ENCODE data around the gene KRTAP10-5.
"Not testable (repeated sequence)": the region's sequence is repeated elsewhere in the genome, so short reads cannot be mapped to it uniquely, and the experiment has no call there.

The KRTAP10-5 gene

GRCh38 chr21:44580231-44580821 lies at the start of gene KRTAP10-5:
Gene KRTAP10-5 (minus strand): TSS chr21:44580604. CDS start chr21:44580578, 26 bp downstream.
- not testable (repeated sequence) for DNase-seq (ENCODE audit: low read depth); H3K4me3 ChIP-seq (replicated peaks; ENCODE audit: low read depth, low read length)

- H3K4me3 ChIP-seq (replicated peaks; ENCODE audit: low read depth, low read length), result no peak overlapping the region
- DNase-seq (ENCODE audit: low read depth), result no peak
- no peak for TF ChIP-seq CTCF (IDR thresholded peaks at IDR 0.05; ENCODE audit: low read length, missing control alignments)
These were observed 48.4 kb upstream of the KRTAP10-5 start for GRCh38 chr21:44628707-44629391.

DNA sequence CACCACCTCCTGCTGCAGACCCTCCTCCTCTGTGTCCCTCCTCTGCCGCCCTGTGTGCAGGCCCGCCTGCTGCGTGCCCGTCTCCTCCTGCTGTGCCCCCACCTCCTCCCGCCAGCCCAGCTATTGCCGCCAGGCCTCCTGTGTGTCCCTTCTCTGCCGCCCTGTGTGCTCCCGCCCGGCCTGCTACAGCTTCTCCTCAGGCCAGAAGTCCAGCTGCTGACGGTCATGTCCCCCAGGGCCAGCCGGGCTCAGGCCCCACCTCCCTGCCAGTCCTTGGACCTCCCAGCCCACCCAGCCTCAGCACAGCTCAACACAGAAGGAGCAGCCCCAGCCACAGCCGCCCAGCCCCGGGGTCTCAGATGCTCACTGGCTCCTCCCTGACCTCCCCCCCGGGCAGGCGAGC lies 47.4 kb upstream of the KRTAP10-5 start:
- DNase-seq (ENCODE audit: low read depth); H3K4me3 ChIP-seq (replicated peaks; ENCODE audit: low read depth, low read length): not testable (repeated sequence)

- not testable (repeated sequence) for H3K4me3 ChIP-seq (replicated peaks; ENCODE audit: low read depth, low read length); DNase-seq (ENCODE audit: low read depth)
These were observed 46.9 kb upstream of the KRTAP10-5 start for GRCh38 chr21:44627181-44627822.

DNA sequence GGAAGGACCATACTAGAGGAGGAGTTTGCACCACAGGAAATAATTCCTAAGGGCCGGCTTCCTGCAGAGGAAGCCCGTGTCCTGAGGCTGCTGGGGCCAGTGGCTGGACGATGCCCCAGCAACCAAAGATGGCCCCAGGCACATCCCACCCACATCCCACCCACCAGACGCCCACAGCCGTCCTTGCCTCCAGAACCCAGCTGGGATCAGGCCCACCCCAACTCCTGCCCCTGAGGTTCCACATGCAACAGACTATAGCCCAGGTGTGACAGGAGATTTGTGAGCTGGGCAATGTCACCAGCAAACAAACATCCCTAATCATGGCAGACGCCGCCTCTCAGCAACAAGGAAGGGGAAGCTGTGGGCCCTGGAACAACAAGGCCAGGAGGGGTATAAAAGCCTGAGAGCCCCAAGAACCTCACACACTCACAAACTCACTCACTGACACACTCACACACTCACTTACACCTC lies 46.3 kb upstream of the KRTAP10-5 start, which contains the start of gene KRTAP10-9:
Gene KRTAP10-9 (plus strand): TSS at position 421 of the 471 bp plus-strand sequence. CDS start 79 bp downstream, outside the sequence.
- TF ChIP-seq CTCF (IDR thresholded peaks at IDR 0.05; ENCODE audit: low read length, missing control alignments), result no peak
- no peak for DNase-seq (ENCODE audit: low read depth)
- no peak within 1 kb of the TSS for H3K4me3 ChIP-seq (replicated peaks; ENCODE audit: low read depth, low read length)

DNA sequence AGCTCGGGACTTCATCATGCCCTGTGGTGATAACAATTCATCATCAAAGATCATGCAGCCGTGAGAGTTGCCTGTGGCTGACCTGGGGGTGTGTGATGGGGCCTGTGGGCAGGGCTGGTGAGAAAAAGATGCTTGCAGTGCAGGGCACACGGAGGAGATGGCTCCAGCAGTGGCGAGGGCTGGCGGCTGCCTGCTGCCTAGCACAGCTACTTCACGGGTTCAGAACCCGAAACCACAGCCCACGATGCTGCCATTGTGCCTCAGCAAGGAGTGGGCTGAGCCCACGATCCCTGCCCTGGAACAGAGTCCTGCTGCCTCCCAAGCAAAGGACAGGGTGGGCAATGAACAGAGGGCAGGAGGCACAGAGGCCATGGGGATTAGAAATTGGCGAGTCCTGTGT lies 45.9 kb upstream of the KRTAP10-5 start:
- DNase-seq (ENCODE audit: low read depth), result no peak
- no peak for TF ChIP-seq CTCF (IDR thresholded peaks at IDR 0.05; ENCODE audit: low read length, missing control alignments)
- H3K4me3 ChIP-seq (replicated peaks; ENCODE audit: low read depth, low read length), result no peak overlapping the region

DNA sequence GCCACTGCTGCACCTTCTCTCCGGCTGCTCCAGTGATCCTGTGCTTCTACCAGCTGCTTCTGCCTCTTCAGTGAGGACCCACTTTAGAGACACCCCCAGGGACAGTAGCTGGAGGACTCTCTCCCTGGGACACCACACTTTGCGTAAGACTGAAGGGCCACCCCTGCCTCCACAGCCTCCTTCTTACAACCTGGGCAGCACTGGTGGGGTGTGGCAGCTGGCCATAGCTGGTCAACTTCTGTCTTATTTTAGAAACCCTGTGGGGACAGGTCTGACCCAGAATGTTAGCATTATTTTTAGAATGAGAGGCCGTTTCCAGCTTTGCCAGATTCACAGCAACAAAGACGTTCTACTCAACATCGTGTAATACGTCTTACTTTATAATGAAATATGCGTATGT lies 45.4 kb upstream of the KRTAP10-5 start:
- no peak for DNase-seq (ENCODE audit: low read depth)
- no peak overlapping the region for H3K4me3 ChIP-seq (replicated peaks; ENCODE audit: low read depth, low read length)
- TF ChIP-seq CTCF (IDR thresholded peaks at IDR 0.05; ENCODE audit: low read length, missing control alignments), result no peak

DNA sequence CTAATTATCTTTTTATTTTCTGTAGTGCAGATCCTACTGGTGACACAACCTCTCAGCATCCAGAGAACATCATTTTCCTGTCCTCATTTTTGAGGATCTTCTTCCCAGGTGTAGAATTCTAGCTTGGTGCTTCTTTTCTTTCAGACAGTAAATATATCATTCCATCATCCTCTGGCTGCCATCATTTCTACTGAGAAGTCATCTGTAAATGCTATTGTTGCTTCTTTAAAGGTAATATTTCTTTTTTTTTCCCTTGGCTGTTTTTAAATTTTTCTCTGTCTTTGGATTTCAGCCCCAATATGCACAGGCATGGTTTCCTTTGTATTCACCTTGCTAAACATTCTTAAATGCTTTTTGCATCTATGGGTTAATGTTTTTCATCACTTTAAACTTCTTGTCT lies 43.2 kb upstream of the KRTAP10-5 start:
- TF ChIP-seq CTCF (IDR thresholded peaks at IDR 0.05; ENCODE audit: low read length, missing control alignments), result no peak
- no peak overlapping the region for H3K4me3 ChIP-seq (replicated peaks; ENCODE audit: low read depth, low read length)
- no peak for DNase-seq (ENCODE audit: low read depth)

Data from fibroblast of pulmonary artery (primary cell).